ENCODE measurements around the gene C22orf42. TPM values are rescaled to one million over a fixed set of nuclear protein-coding genes. Genes with fewer than 3 reads are reported as not detected.

The C22orf42 gene
- total and polyA plus RNA-seq, 2 donors, result 0.19 to 0.59 TPM

- whole genome bisulfite sequencing, result 91% methylated on average over 10 of the region's 10 CpGs
- Histone ChIP-seq H3K27me3 (ENCODE audit: control insufficient read depth in 2 of 2, insufficient read depth in 1 of 2, low read length in 1 of 2) (no peaks in the 10 kb centered on the region), H3K36me3 (ENCODE audit: control insufficient read depth in 2 of 2, insufficient read depth in 2 of 2, low read length in 1 of 2) (no peaks in the 10 kb centered on the region), H3K4me3 (ENCODE audit: low read length in 2 of 2) (no peak overlapping the region), H3K4me1 (ENCODE audit: control insufficient read depth in 2 of 2, insufficient read depth in 2 of 2, low read length in 2 of 2) (no peaks in the 10 kb centered on the region), H3K9me3 (ENCODE audit: control insufficient read depth in 2 of 2, insufficient read depth in 1 of 2, low read length in 1 of 2) (no peaks in the 10 kb centered on the region), H3K27ac (ENCODE audit: low read depth in 1 of 2, low read length in 1 of 2) (no peak overlapping the region)
- DNase-seq (ENCODE audit: low read depth in 6 of 9, low spot score in 9 of 9), result no peak
Measured at GRCh38 chr22:32123657-32124056, 35.4 kb downstream of the C22orf42 start.

GRCh38 chr22:32122899-32123298, 36.2 kb downstream of the C22orf42 start:
- no peak overlapping the region for H3K4me3 ChIP-seq (ENCODE audit: low read length in 2 of 2)
- H3K27ac ChIP-seq (ENCODE audit: low read depth in 1 of 2, low read length in 1 of 2), result no peak overlapping the region
- DNase-seq (ENCODE audit: low read depth in 6 of 9, low spot score in 9 of 9), result no peak
- no peaks in the 10 kb centered on the region for H3K9me3 ChIP-seq (ENCODE audit: control insufficient read depth in 2 of 2, insufficient read depth in 1 of 2, low read length in 1 of 2)
- H3K4me1 ChIP-seq (ENCODE audit: control insufficient read depth in 2 of 2, insufficient read depth in 2 of 2, low read length in 2 of 2), result no peaks in the 10 kb centered on the region
- 95% methylated on average over 15 of the region's 15 CpGs for WGBS
- H3K36me3 ChIP-seq (ENCODE audit: control insufficient read depth in 2 of 2, insufficient read depth in 2 of 2, low read length in 1 of 2), result no peaks in the 10 kb centered on the region
- H3K27me3 ChIP-seq (ENCODE audit: control insufficient read depth in 2 of 2, insufficient read depth in 1 of 2, low read length in 1 of 2), result no peaks in the 10 kb centered on the region

GRCh38 chr22:32120603-32121002, 38.5 kb downstream of the C22orf42 start:
- 97% methylated on average over 20 of the region's 20 CpGs for WGBS
- no peaks in the 10 kb centered on the region for H3K4me1 ChIP-seq (ENCODE audit: control insufficient read depth in 2 of 2, insufficient read depth in 2 of 2, low read length in 2 of 2)
- no peaks in the 10 kb centered on the region for H3K27me3 ChIP-seq (ENCODE audit: control insufficient read depth in 2 of 2, insufficient read depth in 1 of 2, low read length in 1 of 2)
- H3K4me3 ChIP-seq (ENCODE audit: low read length in 2 of 2), result no peak overlapping the region
- H3K36me3 ChIP-seq (ENCODE audit: control insufficient read depth in 2 of 2, insufficient read depth in 2 of 2, low read length in 1 of 2), result no peaks in the 10 kb centered on the region
- no peak overlapping the region for H3K27ac ChIP-seq (ENCODE audit: low read depth in 1 of 2, low read length in 1 of 2)
- H3K9me3 ChIP-seq (ENCODE audit: control insufficient read depth in 2 of 2, insufficient read depth in 1 of 2, low read length in 1 of 2), result no peaks in the 10 kb centered on the region
- DNase-seq (ENCODE audit: low read depth in 6 of 9, low spot score in 9 of 9), result no peak

- Histone ChIP-seq H3K27me3 (ENCODE audit: control insufficient read depth in 2 of 2, insufficient read depth in 1 of 2, low read length in 1 of 2) (no peaks in the 10 kb centered on the region), H3K4me1 (ENCODE audit: control insufficient read depth in 2 of 2, insufficient read depth in 2 of 2, low read length in 2 of 2) (no peaks in the 10 kb centered on the region), H3K4me3 (ENCODE audit: low read length in 2 of 2) (no peak overlapping the region), H3K36me3 (ENCODE audit: control insufficient read depth in 2 of 2, insufficient read depth in 2 of 2, low read length in 1 of 2) (no peaks in the 10 kb centered on the region), H3K27ac (ENCODE audit: low read depth in 1 of 2, low read length in 1 of 2) (no peak overlapping the region), H3K9me3 (ENCODE audit: control insufficient read depth in 2 of 2, insufficient read depth in 1 of 2, low read length in 1 of 2) (no peaks in the 10 kb centered on the region)
- WGBS, result 91% methylated on average over 15 of the region's 15 CpGs
- DNase-seq (ENCODE audit: low read depth in 6 of 9, low spot score in 9 of 9), result no peak
Measured at GRCh38 chr22:32119568-32120235, 39.4 kb downstream of the C22orf42 start.

- 95% methylated on average over 2 of the region's 2 CpGs for WGBS
- Histone ChIP-seq H3K27ac (ENCODE audit: low read depth in 1 of 2, low read length in 1 of 2) (no peak overlapping the region), H3K27me3 (ENCODE audit: control insufficient read depth in 2 of 2, insufficient read depth in 1 of 2, low read length in 1 of 2) (no peaks in the 10 kb centered on the region), H3K9me3 (ENCODE audit: control insufficient read depth in 2 of 2, insufficient read depth in 1 of 2, low read length in 1 of 2) (no peaks in the 10 kb centered on the region), H3K36me3 (ENCODE audit: control insufficient read depth in 2 of 2, insufficient read depth in 2 of 2, low read length in 1 of 2) (no peaks in the 10 kb centered on the region), H3K4me1 (ENCODE audit: control insufficient read depth in 2 of 2, insufficient read depth in 2 of 2, low read length in 2 of 2) (no peaks in the 10 kb centered on the region), H3K4me3 (ENCODE audit: low read length in 2 of 2) (no peak overlapping the region)
- no peak for DNase-seq (ENCODE audit: low read depth in 6 of 9, low spot score in 9 of 9)
Measured at GRCh38 chr22:32112380-32112779, 46.7 kb downstream of the C22orf42 start.

- H3K36me3 ChIP-seq (ENCODE audit: control insufficient read depth in 2 of 2, insufficient read depth in 2 of 2, low read length in 1 of 2), result no peaks in the 10 kb centered on the region
- no peaks in the 10 kb centered on the region for H3K27me3 ChIP-seq (ENCODE audit: control insufficient read depth in 2 of 2, insufficient read depth in 1 of 2, low read length in 1 of 2)
- H3K27ac ChIP-seq (ENCODE audit: low read depth in 1 of 2, low read length in 1 of 2), result no peak overlapping the region
- H3K9me3 ChIP-seq (ENCODE audit: control insufficient read depth in 2 of 2, insufficient read depth in 1 of 2, low read length in 1 of 2), result no peaks in the 10 kb centered on the region
- 17% methylated on average over 1 of the region's 1 CpG for WGBS
- DNase-seq (ENCODE audit: low read depth in 6 of 9, low spot score in 9 of 9), result peak in 4 of 9 donors; percentile 13 to 39 (median 19)
- H3K4me3 ChIP-seq (ENCODE audit: low read length in 2 of 2), result no peak overlapping the region
- H3K4me1 ChIP-seq (ENCODE audit: control insufficient read depth in 2 of 2, insufficient read depth in 2 of 2, low read length in 2 of 2), result no peaks in the 10 kb centered on the region
Measured at GRCh38 chr22:32106930-32107329, 52.2 kb downstream of the C22orf42 start.

GRCh38 chr22:32103658-32104315, 55.3 kb downstream of the C22orf42 start:
- no peak overlapping the region for H3K4me3 ChIP-seq (ENCODE audit: low read length in 2 of 2)
- no peaks in the 10 kb centered on the region for H3K36me3 ChIP-seq (ENCODE audit: control insufficient read depth in 2 of 2, insufficient read depth in 2 of 2, low read length in 1 of 2)
- no peaks in the 10 kb centered on the region for H3K4me1 ChIP-seq (ENCODE audit: control insufficient read depth in 2 of 2, insufficient read depth in 2 of 2, low read length in 2 of 2)
- no peak for DNase-seq (ENCODE audit: low read depth in 6 of 9, low spot score in 9 of 9)
- 49% methylated on average over 2 of the region's 2 CpGs for WGBS
- no peak overlapping the region for H3K27ac ChIP-seq (ENCODE audit: low read depth in 1 of 2, low read length in 1 of 2)
- no peaks in the 10 kb centered on the region for H3K9me3 ChIP-seq (ENCODE audit: control insufficient read depth in 2 of 2, insufficient read depth in 1 of 2, low read length in 1 of 2)
- H3K27me3 ChIP-seq (ENCODE audit: control insufficient read depth in 2 of 2, insufficient read depth in 1 of 2, low read length in 1 of 2), result no peaks in the 10 kb centered on the region

- Histone ChIP-seq H3K4me1 (ENCODE audit: control insufficient read depth in 2 of 2, insufficient read depth in 2 of 2, low read length in 2 of 2) (no peaks in the 10 kb centered on the region), H3K27ac (ENCODE audit: low read depth in 1 of 2, low read length in 1 of 2) (no peak overlapping the region), H3K4me3 (ENCODE audit: low read length in 2 of 2) (no peak overlapping the region), H3K9me3 (ENCODE audit: control insufficient read depth in 2 of 2, insufficient read depth in 1 of 2, low read length in 1 of 2) (no peaks in the 10 kb centered on the region), H3K27me3 (ENCODE audit: control insufficient read depth in 2 of 2, insufficient read depth in 1 of 2, low read length in 1 of 2) (no peaks in the 10 kb centered on the region), H3K36me3 (ENCODE audit: control insufficient read depth in 2 of 2, insufficient read depth in 2 of 2, low read length in 1 of 2) (no peaks in the 10 kb centered on the region)
- no peak for DNase-seq (ENCODE audit: low read depth in 6 of 9, low spot score in 9 of 9)
- WGBS, result 49% methylated on average over 1 of the region's 1 CpG
Measured at GRCh38 chr22:32100711-32101110, 58.4 kb downstream of the C22orf42 start.
